ENCODE data around the gene ARHGEF28.

- TF ChIP-seq NPAS2 (CRISPR knock-in tag; IDR thresholded peaks at IDR 0.05; ENCODE audit: borderline replicate concordance) (no peak), HOMEZ (CRISPR knock-in tag; IDR thresholded peaks at IDR 0.05; ENCODE audit: low read depth) (no peak), PRDM15 (CRISPR knock-in tag; IDR thresholded peaks at IDR 0.05) (no peak), ZNF563 (CRISPR knock-in tag; IDR thresholded peaks at IDR 0.05) (no peak), CTCF (CRISPR knock-in tag; IDR thresholded peaks at IDR 0.05) (no peak), NR3C1 (CRISPR knock-in tag; IDR thresholded peaks at IDR 0.05) (no peak), TBP (CRISPR knock-in tag; IDR thresholded peaks at IDR 0.05) (no peak), EZH2 (conservative IDR thresholded peaks at IDR 0.05; ENCODE audit: low read depth, low read length) (no peak), PRDM10 (CRISPR knock-in tag; IDR thresholded peaks at IDR 0.05; ENCODE audit: low read depth) (no peak), SMARCE1 (IDR thresholded peaks at IDR 0.05; ENCODE audit: borderline replicate concordance) (no peak), ZNF614 (CRISPR knock-in tag; IDR thresholded peaks at IDR 0.05; ENCODE audit: borderline replicate concordance) (no peak), SRSF4 (IDR thresholded peaks at IDR 0.05; ENCODE audit: low read depth, low read length, poor library complexity, severe bottlenecking) (no peak)
Observed at GRCh38 chr5:73820326-73820725, 194.3 kb downstream of the ARHGEF28 start.
